HCT116 (cell line): Measurements from ENCODE around the gene FAM43A. TPM values are rescaled to one million over a fixed set of nuclear protein-coding genes. Genes with fewer than 3 reads are reported as not detected.

Experiments
- ATAC-seq: fragments of 200-7000 bp; cut with Tn5 transposase; 2 replicates; pipeline ENCODE4 v1.9.1; 2020; ENCODE audit warnings: mild to moderate bottlenecking, moderate library complexity
- BruUV-seq: library from RNA; stranded (reverse); fragments of 400-500 nt; replicated peaks from 2 replicates; lab custom pipeline; 2021; lab: Mats Ljungman, UMichigan
- CTCF ChIA-PET: fragments of 300-600 bp; sonication (Branson Sonifier 250); formaldehyde crosslinking; loops from one replicate; lab custom pipeline; 2021; ENCODE audit warnings: antibody characterized with exemption; lab: Charles Lee
- POLR2A ChIA-PET: fragments of 300-600, 350-600 bp; sonication (Branson Sonifier 250); formaldehyde crosslinking; loops from one replicate; lab custom pipeline; 2021; ENCODE audit warnings: antibody characterized with exemption; lab: Charles Lee
- RAD21 ChIA-PET, 2 experiments: fragments of 300-600 bp; sonication (Branson Sonifier 250); formaldehyde crosslinking; loops; one replicate each; lab custom pipeline; 2023; ENCODE audit warnings: low total read pairs in 2 of 2; ENCODE audit not compliant: uncharacterized antibody in 2 of 2, unreplicated experiment in 2 of 2, low non-redundant PET in 1 of 2; lab: Charles Lee
- DNase-seq: peaks from one replicate; pipeline ENCODE4 v3.0.0-alpha.2; 2010; ENCODE audit warnings: low read depth, low spot score
- H2AFZ ChIP-seq: fragments of 200-600 bp; shearing (Covaris generic), sonication (generic); 2 replicates; pipeline ENCODE4 v1.6.1; 2017; ENCODE audit warnings: low read depth, mixed run types, mixed read lengths, antibody characterized with exemption, low read length; ENCODE audit not compliant: poor library complexity, severe bottlenecking
- H3K27ac ChIP-seq: 2 replicates; pipeline ENCODE4 v1.5.1; 2012; ENCODE audit warnings: low read depth, low read length
- H3K27me3 ChIP-seq: fragments of 200-600 bp; sonication (generic); 2 replicates; pipeline ENCODE4 v1.6.1; 2016; ENCODE audit warnings: mixed run types, low read length, mixed read lengths; ENCODE audit not compliant: insufficient read depth
- H3K36me3 ChIP-seq, 2 experiments: fragments of 200-500 bp in 1 of 2; fragments of 200-600 bp in 1 of 2; sonication (Bioruptor generic) in 1 of 2; sonication (generic) in 1 of 2; 2 replicates each; pipeline versions ENCODE4 v1.5.1 to v1.6.1; 2014 to 2016; ENCODE audit warnings: low read length in 2 of 2, inconsistent platforms in 1 of 2, mixed read lengths in 1 of 2, mixed run types in 1 of 2; ENCODE audit not compliant: insufficient read depth in 2 of 2, control insufficient read depth in 1 of 2
- H3K4me1 ChIP-seq, 2 experiments: fragments of 200-600 bp in 1 of 2; sonication (generic) in 1 of 2; 2 replicates each; pipeline versions ENCODE4 v1.5.1 to v1.6.1; 2012 to 2017; ENCODE audit warnings: low read length in 2 of 2, inconsistent platforms in 1 of 2, mild to moderate bottlenecking in 1 of 2, mixed read lengths in 1 of 2, mixed run types in 1 of 2, moderate library complexity in 1 of 2; ENCODE audit not compliant: insufficient read depth in 2 of 2, control insufficient read depth in 1 of 2
- H3K4me2 ChIP-seq: fragments of 200-600 bp; sonication (generic); 2 replicates; pipeline ENCODE4 v1.6.1; 2017; ENCODE audit warnings: mixed run types, low read length, mixed read lengths
- H3K4me3 ChIP-seq, 2 experiments: fragments of 200-600 bp in 1 of 2; sonication (generic) in 1 of 2; replicated peaks in 1 of 2; 2 replicates each; pipeline ENCODE4 v1.5.1; 2011 to 2016; ENCODE audit warnings: low read length in 2 of 2, control low read depth in 1 of 2, low read depth in 1 of 2, mild to moderate bottlenecking in 1 of 2, mixed read lengths in 1 of 2, mixed run types in 1 of 2
- H3K79me2 ChIP-seq: fragments of 200-600 bp; sonication (generic); 2 replicates; pipeline ENCODE4 v1.6.1; 2017; ENCODE audit warnings: mild to moderate bottlenecking, mixed run types, low read length, moderate library complexity, mixed read lengths; ENCODE audit not compliant: insufficient read depth
- H3K9ac ChIP-seq: fragments of 200-600 bp; sonication (generic); 2 replicates; pipeline ENCODE4 v1.6.1; 2016; ENCODE audit warnings: low read length, mixed read lengths
- H3K9me2 ChIP-seq: fragments of 200-600 bp; sonication (generic), shearing (Covaris generic); 2 replicates; pipeline ENCODE4 v1.6.1; 2017; ENCODE audit warnings: mixed run types, mild to moderate bottlenecking, moderate library complexity; ENCODE audit not compliant: insufficient read depth
- H3K9me3 ChIP-seq, 2 experiments: fragments of 200-500 bp in 1 of 2; fragments of 200-600 bp in 1 of 2; sonication (Bioruptor generic) in 1 of 2; sonication (generic) in 1 of 2; 2 replicates each; pipeline ENCODE4 v1.6.1; 2014 to 2017; ENCODE audit warnings: low read length in 2 of 2, mixed read lengths in 2 of 2, inconsistent platforms in 1 of 2, low read depth in 1 of 2, mild to moderate bottlenecking in 1 of 2, mixed run types in 1 of 2, moderate library complexity in 1 of 2; ENCODE audit not compliant: control insufficient read depth in 1 of 2, insufficient read depth in 1 of 2
- H4K20me1 ChIP-seq: fragments of 200-600 bp; sonication (generic), shearing (Covaris generic); 2 replicates; pipeline ENCODE4 v1.6.1; 2017; ENCODE audit warnings: mixed run types, mild to moderate bottlenecking, moderate library complexity; ENCODE audit not compliant: insufficient read depth
- ATF3 ChIP-seq: IDR thresholded peaks from 2 replicates; pipeline ENCODE4 v1.6.1; 2012
- CBX3 ChIP-seq: IDR thresholded peaks from 2 replicates; pipeline ENCODE4 v1.6.1; 2012; ENCODE audit warnings: low read depth
- CEBPB ChIP-seq: IDR thresholded peaks from 2 replicates; pipeline ENCODE4 v1.6.1; 2012; ENCODE audit warnings: low read depth
- CTCF ChIP-seq, 3 experiments: fragments of 200-600 bp in 1 of 3; sonication (generic) in 1 of 3; IDR thresholded peaks in 2 of 3; conservative IDR thresholded peaks in 1 of 3; 2 replicates each; pipeline ENCODE4 v1.5.1; 2012 to 2017; ENCODE audit warnings: low read depth in 2 of 3, low read length in 2 of 3, antibody characterized with exemption in 1 of 3, borderline replicate concordance in 1 of 3, control low read depth in 1 of 3, mild to moderate bottlenecking in 1 of 3, mixed read lengths in 1 of 3, mixed run types in 1 of 3, moderate library complexity in 1 of 3; ENCODE audit not compliant: insufficient read depth in 1 of 3
- EGR1 ChIP-seq: IDR thresholded peaks from 2 replicates; pipeline ENCODE4 v1.6.1; 2012; ENCODE audit warnings: low read depth
- ELF1 ChIP-seq: IDR thresholded peaks from 2 replicates; pipeline ENCODE4 v1.6.1; 2012; ENCODE audit warnings: low read depth, borderline replicate concordance
- EZH2 ChIP-seq: fragments of 200-600 bp; sonication (generic); IDR thresholded peaks from 2 replicates; pipeline ENCODE4 v1.6.1; 2017; ENCODE audit warnings: antibody characterized with exemption, mixed run types
- EZH2phosphoT487 ChIP-seq: fragments of 200-600 bp; IDR thresholded peaks from 2 replicates; pipeline ENCODE4 v1.6.1; 2018; ENCODE audit warnings: antibody characterized with exemption, borderline replicate concordance
- FOSL1 ChIP-seq: IDR thresholded peaks from 2 replicates; pipeline ENCODE4 v1.6.1; 2012; ENCODE audit warnings: low read depth
- POLR2A ChIP-seq: IDR thresholded peaks from 2 replicates; pipeline ENCODE4 v1.7.0; 2011; ENCODE audit warnings: borderline replicate concordance; ENCODE audit not compliant: insufficient read depth, insufficient read length; ENCODE audit errors: extremely low read depth
- POLR2AphosphoS5 ChIP-seq: IDR thresholded peaks from 2 replicates; pipeline ENCODE4 v1.6.1; 2011; ENCODE audit warnings: mild to moderate bottlenecking, low read depth, low read length, moderate library complexity
- RAD21 ChIP-seq: IDR thresholded peaks from 2 replicates; pipeline ENCODE4 v1.6.1; 2012; ENCODE audit warnings: low read depth, mild to moderate bottlenecking
- SIN3A ChIP-seq: IDR thresholded peaks from 2 replicates; pipeline ENCODE4 v1.6.1; 2012; ENCODE audit warnings: low read depth
- SP1 ChIP-seq: IDR thresholded peaks from 2 replicates; pipeline ENCODE4 v1.6.1; 2012; ENCODE audit warnings: low read depth
- SRF ChIP-seq: IDR thresholded peaks from 2 replicates; pipeline ENCODE4 v1.6.1; 2012; ENCODE audit warnings: low read depth
- TCF7L2 ChIP-seq: IDR thresholded peaks from 2 replicates; pipeline ENCODE4 v1.7.0; 2011; ENCODE audit warnings: borderline replicate concordance, inconsistent platforms; ENCODE audit not compliant: insufficient read depth, insufficient read length; ENCODE audit errors: extremely low read depth
- YY1 ChIP-seq: IDR thresholded peaks from 2 replicates; pipeline ENCODE4 v1.6.1; 2011; ENCODE audit warnings: low read length, low read depth, moderate library complexity, mild to moderate bottlenecking; ENCODE audit not compliant: insufficient replicate concordance; ENCODE audit errors: extremely low read depth
- ZNF274 ChIP-seq: fragments of 200-500 bp; sonication (Bioruptor generic); IDR thresholded peaks from 2 replicates; pipeline ENCODE4 v1.6.1; 2014; ENCODE audit warnings: mild to moderate bottlenecking, low read depth, low read length, inconsistent platforms
- intact Hi-C: fragments of 100-400 bp; cut with micrococcal nuclease; formaldehyde crosslinking; loops from 2 replicates; pipeline ENCODE4 v1.10.0; 2022
- total RNA-seq: library from RNA; stranded (reverse); gene quantifications from one replicate; pipeline ENCODE4 v1.2.1, GENCODE V29; 2021; ENCODE audit not compliant: unreplicated experiment
- TF ChIP-seq, protein P1 (sequence below): IDR thresholded peaks from 2 replicates; pipeline ENCODE4 v1.6.1; 2011; ENCODE audit warnings: mild to moderate bottlenecking, low read length, moderate library complexity; ENCODE audit not compliant: insufficient replicate concordance; ENCODE audit errors: extremely low read depth
- TF ChIP-seq, protein P2 (sequence below): IDR thresholded peaks from 2 replicates; pipeline ENCODE4 v1.6.1; 2012

The FAM43A gene
- total RNA-seq, 1 experiment from 2014 or later = 6.8 TPM

GRCh38 chr3:194731506-194732073 lies 45.9 kb downstream of the FAM43A start:
- no TSS peak for BruUV-seq
- POLR2A ChIA-PET = no interaction called here
- H3K79me2 ChIP-seq = no peaks in the 10 kb centered on the region
- H3K27ac ChIP-seq = no peak overlapping the region
- no peaks in the 10 kb centered on the region for H3K4me1 ChIP-seq
- no peak overlapping the region for H3K4me3 ChIP-seq
- no peak overlapping the region for H2AFZ ChIP-seq
- TF ChIP-seq, protein P1, sequence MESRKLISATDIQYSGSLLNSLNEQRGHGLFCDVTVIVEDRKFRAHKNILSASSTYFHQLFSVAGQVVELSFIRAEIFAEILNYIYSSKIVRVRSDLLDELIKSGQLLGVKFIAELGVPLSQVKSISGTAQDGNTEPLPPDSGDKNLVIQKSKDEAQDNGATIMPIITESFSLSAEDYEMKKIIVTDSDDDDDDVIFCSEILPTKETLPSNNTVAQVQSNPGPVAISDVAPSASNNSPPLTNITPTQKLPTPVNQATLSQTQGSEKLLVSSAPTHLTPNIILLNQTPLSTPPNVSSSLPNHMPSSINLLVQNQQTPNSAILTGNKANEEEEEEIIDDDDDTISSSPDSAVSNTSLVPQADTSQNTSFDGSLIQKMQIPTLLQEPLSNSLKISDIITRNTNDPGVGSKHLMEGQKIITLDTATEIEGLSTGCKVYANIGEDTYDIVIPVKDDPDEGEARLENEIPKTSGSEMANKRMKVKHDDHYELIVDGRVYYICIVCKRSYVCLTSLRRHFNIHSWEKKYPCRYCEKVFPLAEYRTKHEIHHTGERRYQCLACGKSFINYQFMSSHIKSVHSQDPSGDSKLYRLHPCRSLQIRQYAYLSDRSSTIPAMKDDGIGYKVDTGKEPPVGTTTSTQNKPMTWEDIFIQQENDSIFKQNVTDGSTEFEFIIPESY = no peak
- no peak for TF ChIP-seq EZH2phosphoT487
- TF ChIP-seq CBX3 = no peak
- TF ChIP-seq ELF1 = no peak
- TF ChIP-seq CTCF (IDR thresholded peaks at IDR 0.05 in 2 of 3, conservative IDR thresholded peaks at IDR 0.05 in 1 of 3; ENCODE audit: borderline replicate concordance in 1 of 3, insufficient read depth in 1 of 3, low read depth in 2 of 3, low read length in 2 of 3) = no peak
- no peak for TF ChIP-seq POLR2AphosphoS5
- no peak for TF ChIP-seq CEBPB
- TF ChIP-seq TCF7L2 = no peak
- TF ChIP-seq EZH2 = no peak
- TF ChIP-seq SP1 = no peak
- no peak for TF ChIP-seq SRF
- no peak for TF ChIP-seq RAD21
- no peak for TF ChIP-seq POLR2A
- TF ChIP-seq EGR1 = no peak
- no peak for TF ChIP-seq YY1
- TF ChIP-seq, protein P2, sequence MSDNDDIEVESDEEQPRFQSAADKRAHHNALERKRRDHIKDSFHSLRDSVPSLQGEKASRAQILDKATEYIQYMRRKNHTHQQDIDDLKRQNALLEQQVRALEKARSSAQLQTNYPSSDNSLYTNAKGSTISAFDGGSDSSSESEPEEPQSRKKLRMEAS = no peak
- TF ChIP-seq SIN3A = no peak
- TF ChIP-seq FOSL1 = no peak
- no peak for TF ChIP-seq ATF3
- TF ChIP-seq ZNF274 = no peak
- H4K20me1 ChIP-seq = no peaks in the 10 kb centered on the region
- no peak overlapping the region for H3K4me2 ChIP-seq
- CTCF ChIA-PET = no interaction called here
- no peaks in the 10 kb centered on the region; a peak in 1 of 4 replicates for H3K9me3 ChIP-seq
- H3K9me2 ChIP-seq = no peaks in the 10 kb centered on the region
- H3K9ac ChIP-seq = no peak overlapping the region
- no peaks in the 10 kb centered on the region for H3K27me3 ChIP-seq
- RAD21 ChIA-PET = no interaction called here
- H3K36me3 ChIP-seq = no peaks in the 10 kb centered on the region
- no peak for DNase-seq
- no peak for ATAC-seq
- intact Hi-C loops = no loop called here
